Neural cell (in vitro differentiated cells): ENCODE results near the gene LMAN2. TPM values are rescaled to one million over a fixed set of nuclear protein-coding genes. Genes with fewer than 3 reads are reported as not detected.

Source experiments
- H2AFZ ChIP-seq: fragments of 200-600, 300-800 bp; sonication (generic), shearing (Covaris generic); 2 replicates; pipeline ENCODE4 v1.6.0; 2014; ENCODE audit warnings: low read depth, mild to moderate bottlenecking, antibody characterized with exemption, low read length, moderate library complexity
- H3F3A ChIP-seq: fragments of 200-600 bp; shearing (Covaris generic); 2 replicates; pipeline ENCODE4 v1.6.1; 2016; ENCODE audit warnings: mild to moderate bottlenecking, moderate library complexity, mixed read lengths, antibody characterized with exemption, low read length; ENCODE audit not compliant: insufficient read depth, poor library complexity, severe bottlenecking
- H3K27ac ChIP-seq: fragments of 200-600, 300-800 bp; sonication (generic), shearing (Covaris generic); 2 replicates; pipeline ENCODE4 v1.5.1; 2014; ENCODE audit warnings: mild to moderate bottlenecking, low read length, moderate library complexity
- H3K27me3 ChIP-seq: fragments of 300-800, 200-600 bp; sonication (generic), shearing (Covaris generic); 2 replicates; pipeline ENCODE4 v1.6.0; 2014; ENCODE audit warnings: mild to moderate bottlenecking, low read depth, low read length, moderate library complexity; ENCODE audit not compliant: insufficient read depth
- H3K36me3 ChIP-seq: fragments of 300-800, 200-600 bp; sonication (generic), shearing (Covaris generic); 2 replicates; pipeline ENCODE4 v1.5.1; 2014; ENCODE audit warnings: mild to moderate bottlenecking, antibody characterized with exemption, low read length, moderate library complexity; ENCODE audit not compliant: insufficient read depth
- H3K4me2 ChIP-seq: fragments of 300-800, 200-600 bp; sonication (generic), shearing (Covaris generic); 2 replicates; pipeline ENCODE4 v1.6.0; 2014; ENCODE audit warnings: mild to moderate bottlenecking, low read length
- H3K4me3 ChIP-seq: fragments of 300-800, 200-600 bp; sonication (generic), shearing (Covaris generic); 2 replicates; pipeline ENCODE4 v1.5.1; 2014; ENCODE audit warnings: mild to moderate bottlenecking, low read length, moderate library complexity
- H3K79me2 ChIP-seq: fragments of 200-600 bp; shearing (Covaris generic); replicated peaks from 2 replicates; pipeline ENCODE4 v1.6.0; 2014; ENCODE audit warnings: mild to moderate bottlenecking, low read length, moderate library complexity; ENCODE audit not compliant: insufficient read depth
- H3K9ac ChIP-seq: fragments of 300-800, 200-600 bp; sonication (generic), shearing (Covaris generic); 2 replicates; pipeline ENCODE4 v1.6.1; 2016; ENCODE audit warnings: mild to moderate bottlenecking, low read length, mixed read lengths
- H3K9me2 ChIP-seq: fragments of 200-600 bp; shearing (Covaris generic); 2 replicates; pipeline ENCODE4 v1.6.1; 2016; ENCODE audit warnings: mild to moderate bottlenecking, low read length, mixed read lengths; ENCODE audit not compliant: insufficient read depth
- H3K9me3 ChIP-seq: fragments of 200-600, 300-800 bp; sonication (generic), shearing (Covaris generic); 2 replicates; pipeline ENCODE4 v1.6.1; 2016; ENCODE audit warnings: mild to moderate bottlenecking, mixed run types, low read length, moderate library complexity, mixed read lengths
- H4K20me1 ChIP-seq: fragments of 200-600 bp; shearing (Covaris generic); 2 replicates; pipeline ENCODE4 v1.6.1; 2016; ENCODE audit warnings: mild to moderate bottlenecking, mixed run types; ENCODE audit not compliant: insufficient read depth
- CTCF ChIP-seq: fragments of 450-650 bp; IDR thresholded peaks from 2 replicates; pipeline ENCODE4 v1.5.1; 2014; ENCODE audit warnings: antibody characterized with exemption, mild to moderate bottlenecking, moderate library complexity; ENCODE audit not compliant: poor library complexity, severe bottlenecking
- EP300 ChIP-seq: fragments of 450-650 bp; conservative IDR thresholded peaks from 2 replicates; pipeline ENCODE4 v1.6.1; 2014; ENCODE audit warnings: antibody characterized with exemption, mild to moderate bottlenecking, moderate library complexity; ENCODE audit not compliant: poor library complexity, severe bottlenecking
- EZH2 ChIP-seq: fragments of 200-600, 300-800 bp; shearing (Covaris generic), sonication (generic); IDR thresholded peaks from 2 replicates; pipeline ENCODE4 v1.6.1; 2014; ENCODE audit warnings: antibody characterized with exemption, low read length, borderline replicate concordance, mild to moderate bottlenecking; ENCODE audit not compliant: insufficient read depth, poor library complexity, severe bottlenecking
- MXI1 ChIP-seq: fragments of 450-650 bp; conservative IDR thresholded peaks from 2 replicates; pipeline ENCODE4 v1.6.1; 2014; ENCODE audit warnings: antibody characterized with exemption, mild to moderate bottlenecking; ENCODE audit not compliant: poor library complexity, severe bottlenecking
- POLR2AphosphoS5 ChIP-seq: IDR thresholded peaks from 2 replicates; pipeline ENCODE4 v1.6.1; 2012
- RAD21 ChIP-seq: fragments of 450-650 bp; conservative IDR thresholded peaks from 2 replicates; pipeline ENCODE4 v1.6.1; 2014; ENCODE audit warnings: antibody characterized with exemption, mild to moderate bottlenecking, moderate library complexity
- REST ChIP-seq: IDR thresholded peaks from 2 replicates; pipeline ENCODE4 v1.6.1; 2012; ENCODE audit warnings: borderline replicate concordance
- SMC3 ChIP-seq: fragments of 450-650 bp; conservative IDR thresholded peaks from 2 replicates; pipeline ENCODE4 v1.6.1; 2014; ENCODE audit warnings: antibody characterized with exemption, mild to moderate bottlenecking, moderate library complexity; ENCODE audit not compliant: poor library complexity
- TAF1 ChIP-seq: IDR thresholded peaks from 2 replicates; pipeline ENCODE4 v1.6.1; 2012; ENCODE audit warnings: low read depth
- polyA plus RNA-seq: library from polyadenylated mRNA; depleted of rRNA; stranded (reverse); fragments of >200 nt; gene quantifications from 2 replicates; pipeline ENCODE4 v1.2.3, GENCODE V29; 2014

Gene LMAN2
- polyA plus RNA-seq, 1 donor from 2014 or later = 155 TPM

GRCh38 chr5:177336112-177336511 lies 15.4 kb downstream of the LMAN2 start (continued):
- TF ChIP-seq REST = no peak

- no peaks in the 10 kb centered on the region for H4K20me1 ChIP-seq
- no peak overlapping the region for H2AFZ ChIP-seq
- H3K9me2 ChIP-seq = no peaks in the 10 kb centered on the region
- H3K4me2 ChIP-seq = no peak overlapping the region
- no peaks in the 10 kb centered on the region for H3F3A ChIP-seq
- no peak overlapping the region for H3K4me3 ChIP-seq
- no peak overlapping the region for H3K27ac ChIP-seq
- H3K9me3 ChIP-seq = no peaks in the 10 kb centered on the region
- peaks cover 4% of the 10 kb centered on the region for H3K79me2 ChIP-seq
- no peak overlapping the region for H3K9ac ChIP-seq
- no peaks in the 10 kb centered on the region for H3K27me3 ChIP-seq
- TF ChIP-seq EZH2 = no peak
- TF ChIP-seq POLR2AphosphoS5 = no peak
- no peak for TF ChIP-seq REST
- TF ChIP-seq SMC3 = no peak
- TF ChIP-seq EP300 = no peak
- TF ChIP-seq TAF1 = no peak
- no peak for TF ChIP-seq RAD21
- no peak for TF ChIP-seq CTCF
- no peak for TF ChIP-seq MXI1
- H3K36me3 ChIP-seq = no peaks in the 10 kb centered on the region
Observed at GRCh38 chr5:177335701-177336065, 15.8 kb downstream of the LMAN2 start.
